HG03460 (cell line): ENCODE data around the gene PLK5.

Experiments
- ATAC-seq: cut with Tn5 transposase; IDR thresholded peaks from one replicate; pipeline ENCODE4 v1.9.1; 2021; ENCODE audit not compliant: unreplicated experiment

The PLK5 gene

GRCh38 chr19:1554968-1555367, 31.1 kb downstream of the PLK5 start:
- no peak for ATAC-seq

- ATAC-seq = no peak
Observed at GRCh38 chr19:1555487-1556389, 31.9 kb downstream of the PLK5 start.

GRCh38 chr19:1556390-1557070, 32.7 kb downstream of the PLK5 start:
- no peak for ATAC-seq

- no peak for ATAC-seq
Observed at GRCh38 chr19:1558552-1558951, 34.7 kb downstream of the PLK5 start.

GRCh38 chr19:1560286-1560882, 36.5 kb downstream of the PLK5 start:
- no peak for ATAC-seq

GRCh38 chr19:1561236-1561842, 37.5 kb downstream of the PLK5 start:
- no peak for ATAC-seq

- no peak for ATAC-seq
Observed at GRCh38 chr19:1563251-1563650, 39.4 kb downstream of the PLK5 start.

- ATAC-seq = no peak
Observed at GRCh38 chr19:1566392-1567115, 42.7 kb downstream of the PLK5 start.

GRCh38 chr19:1567116-1567847, 43.4 kb downstream of the PLK5 start:
- no peak for ATAC-seq

GRCh38 chr19:1567848-1568227, 44.0 kb downstream of the PLK5 start:
- no peak for ATAC-seq

- ATAC-seq = peak; percentile 67
Observed at GRCh38 chr19:1568320-1569019, 44.6 kb downstream of the PLK5 start, which contains the start of gene MEX3D. MEX3D (minus strand) TSS chr19:1568325; CDS start chr19:1568058, 267 bp downstream.

- no peak for ATAC-seq
Observed at GRCh38 chr19:1569997-1570396, 46.1 kb downstream of the PLK5 start.

GRCh38 chr19:1570836-1571235, 47.0 kb downstream of the PLK5 start:
- no peak for ATAC-seq

- no peak for ATAC-seq
Observed at GRCh38 chr19:1571358-1571757, 47.5 kb downstream of the PLK5 start.

GRCh38 chr19:1572795-1573194, 48.9 kb downstream of the PLK5 start:
- ATAC-seq = no peak

- ATAC-seq = no peak
Observed at GRCh38 chr19:1574354-1575136, 50.7 kb downstream of the PLK5 start.

- no peak for ATAC-seq
Observed at GRCh38 chr19:1575323-1576241, 51.7 kb downstream of the PLK5 start.
